LoVo (cell line): ENCODE data around the gene PARP15.
A peak's percentile ranks its signal among the peaks of the same experiment; 100 is the strongest.
"Not testable (repeated sequence)": the region's sequence is repeated elsewhere in the genome, so short reads cannot be mapped to it uniquely, and the experiment has no call there.

Experiments used
- DNase-seq: peaks from one replicate; pipeline ENCODE4 v3.0.0-alpha.2; 2016; ENCODE audit warnings: low spot score

PARP15 gene

GRCh38 chr3:122577409-122578031, at the start of gene PARP15:
PARP15 (plus strand) TSS chr3:122577650; CDS start chr3:122577668, 18 bp downstream.
- DNase-seq, result no peak

- DNase-seq, result no peak
Observed at GRCh38 chr3:122530164-122530563, 47.3 kb upstream of the PARP15 start.

- no peak for DNase-seq
Observed at GRCh38 chr3:122533480-122533879, 44.0 kb upstream of the PARP15 start.

- peak; percentile 81 for DNase-seq
Observed at GRCh38 chr3:122533931-122534334, 43.5 kb upstream of the PARP15 start.

GRCh38 chr3:122535964-122536631, 41.4 kb upstream of the PARP15 start:
- DNase-seq, result no peak

- no peak for DNase-seq
Observed at GRCh38 chr3:122536632-122537001, 40.8 kb upstream of the PARP15 start.

- DNase-seq, result no peak
Observed at GRCh38 chr3:122538956-122539490, 38.4 kb upstream of the PARP15 start.

- DNase-seq, result no peak
Observed at GRCh38 chr3:122546151-122546550, 31.3 kb upstream of the PARP15 start.

- no peak for DNase-seq
Observed at GRCh38 chr3:122548076-122548475, 29.4 kb upstream of the PARP15 start.

- DNase-seq, result no peak
Observed at GRCh38 chr3:122548619-122549018, 28.8 kb upstream of the PARP15 start.

- no peak for DNase-seq
Observed at GRCh38 chr3:122553171-122553570, 24.3 kb upstream of the PARP15 start.

- no peak for DNase-seq
Observed at GRCh38 chr3:122555275-122556071, 22.0 kb upstream of the PARP15 start.

- DNase-seq, result no peak
Observed at GRCh38 chr3:122557356-122557755, 20.1 kb upstream of the PARP15 start.

GRCh38 chr3:122558605-122559004, 18.8 kb upstream of the PARP15 start:
- no peak for DNase-seq

- DNase-seq, result no peak
Observed at GRCh38 chr3:122559906-122560305, 17.5 kb upstream of the PARP15 start.

- peak; percentile 64 for DNase-seq
Observed at GRCh38 chr3:122560680-122561079, 16.8 kb upstream of the PARP15 start.

GRCh38 chr3:122562923-122563716, 14.3 kb upstream of the PARP15 start:
- no peak for DNase-seq

GRCh38 chr3:122563717-122564025, 13.8 kb upstream of the PARP15 start:
- no peak for DNase-seq

GRCh38 chr3:122564155-122564912, 13.1 kb upstream of the PARP15 start, which contains the start of the genes DTX3L and PARP9:
DTX3L (plus strand) TSS chr3:122564338; CDS start chr3:122564427, 89 bp downstream.
PARP9 (minus strand) TSS chr3:122564300; CDS start chr3:122559620, 4,680 bp downstream.
- peak; percentile 82 for DNase-seq

GRCh38 chr3:122568131-122568530, 9.3 kb upstream of the PARP15 start:
- not testable (repeated sequence) for DNase-seq

GRCh38 chr3:122568755-122569154, 8.7 kb upstream of the PARP15 start:
- DNase-seq, result no peak
